ENCODE measurements around the gene GRIP1.

Gene GRIP1

DNA sequence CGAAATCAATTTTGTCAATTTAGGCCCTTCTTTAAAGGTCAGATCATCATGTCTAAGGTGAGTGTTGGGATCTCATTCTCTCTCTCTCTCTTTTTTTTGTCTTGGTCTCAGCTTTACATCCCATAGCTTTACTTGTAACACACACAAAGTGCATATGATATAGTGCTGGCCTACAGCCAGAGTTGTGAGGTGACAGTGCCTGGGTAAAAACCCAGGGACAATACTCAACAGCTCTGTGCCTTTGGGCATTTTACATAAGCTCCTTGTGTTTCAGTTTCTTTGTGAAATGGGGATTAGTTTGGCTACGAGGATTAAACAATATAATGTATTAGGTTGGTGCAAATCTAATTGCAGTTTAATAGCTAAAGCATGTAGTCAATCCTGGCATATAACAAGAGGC is 40.2 kb downstream of the GRIP1 start:
- no peak for DNase-seq

DNA sequence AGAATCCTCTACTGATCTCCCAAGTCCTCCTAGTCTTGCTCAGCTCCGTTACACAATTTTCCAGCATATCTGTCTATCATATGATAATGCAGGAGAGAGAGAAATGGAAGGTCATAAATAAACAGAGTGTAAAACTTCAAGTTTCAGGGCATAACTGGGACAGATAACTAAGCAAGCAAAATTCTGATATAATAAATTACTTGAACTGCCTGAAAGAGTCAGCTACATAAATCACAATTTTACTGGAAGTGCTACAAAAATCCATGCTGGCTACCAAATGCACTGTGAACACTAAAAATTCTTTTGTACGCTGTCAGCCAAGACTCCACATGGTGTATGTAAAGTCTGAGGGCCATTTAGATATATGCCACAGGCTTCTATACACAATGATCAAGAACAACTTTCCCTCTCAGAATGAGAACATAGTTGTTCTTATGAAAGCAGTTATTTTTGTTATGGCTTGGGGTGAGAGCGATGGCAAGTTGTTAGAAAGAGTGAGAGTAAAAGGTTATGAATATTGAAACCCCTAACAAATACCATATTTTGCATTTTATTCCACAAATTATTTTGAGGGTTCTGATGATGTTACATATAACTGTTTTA is 41.1 kb downstream of the GRIP1 start:
- no peak for DNase-seq

DNA sequence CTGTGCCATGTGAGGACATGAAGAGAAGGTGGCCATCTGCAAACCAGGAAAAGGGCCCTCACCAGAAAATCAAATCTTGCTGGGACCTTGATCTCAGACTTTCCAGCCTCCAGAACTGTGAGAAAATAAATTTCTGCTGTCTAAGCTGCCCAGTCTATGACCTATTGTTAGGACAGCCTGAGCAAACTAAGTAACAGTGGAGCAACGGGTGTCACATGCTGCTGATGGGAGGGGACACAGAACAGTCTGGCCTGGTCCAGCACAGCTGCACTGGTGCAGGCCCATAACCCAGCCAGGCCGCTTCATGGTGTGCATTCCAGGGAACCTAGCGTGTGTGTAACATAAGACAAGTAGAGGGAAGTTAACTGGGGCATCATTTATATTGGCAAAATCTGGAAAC is 42.1 kb downstream of the GRIP1 start:
- no peak for DNase-seq

DNA sequence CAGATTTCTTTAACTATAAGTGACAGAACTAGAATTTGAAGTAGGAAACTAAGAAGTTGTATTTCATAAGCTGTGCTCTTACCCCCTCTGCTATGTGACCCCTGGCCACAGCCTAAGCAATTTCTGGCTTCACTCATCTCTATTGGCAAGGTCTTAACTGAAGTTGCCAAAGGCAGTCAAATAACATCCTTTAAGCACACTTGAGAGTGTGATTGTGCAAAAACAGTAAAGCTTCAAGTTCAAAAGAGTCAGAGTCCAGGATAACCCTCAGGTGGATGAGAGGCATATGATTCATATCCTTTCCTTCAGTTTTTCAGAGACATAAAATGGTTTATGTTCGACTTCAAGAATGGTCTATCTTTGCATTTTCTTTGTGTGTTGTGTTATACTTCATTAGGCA is 45.2 kb downstream of the GRIP1 start:
- DNase-seq, result no peak

DNA sequence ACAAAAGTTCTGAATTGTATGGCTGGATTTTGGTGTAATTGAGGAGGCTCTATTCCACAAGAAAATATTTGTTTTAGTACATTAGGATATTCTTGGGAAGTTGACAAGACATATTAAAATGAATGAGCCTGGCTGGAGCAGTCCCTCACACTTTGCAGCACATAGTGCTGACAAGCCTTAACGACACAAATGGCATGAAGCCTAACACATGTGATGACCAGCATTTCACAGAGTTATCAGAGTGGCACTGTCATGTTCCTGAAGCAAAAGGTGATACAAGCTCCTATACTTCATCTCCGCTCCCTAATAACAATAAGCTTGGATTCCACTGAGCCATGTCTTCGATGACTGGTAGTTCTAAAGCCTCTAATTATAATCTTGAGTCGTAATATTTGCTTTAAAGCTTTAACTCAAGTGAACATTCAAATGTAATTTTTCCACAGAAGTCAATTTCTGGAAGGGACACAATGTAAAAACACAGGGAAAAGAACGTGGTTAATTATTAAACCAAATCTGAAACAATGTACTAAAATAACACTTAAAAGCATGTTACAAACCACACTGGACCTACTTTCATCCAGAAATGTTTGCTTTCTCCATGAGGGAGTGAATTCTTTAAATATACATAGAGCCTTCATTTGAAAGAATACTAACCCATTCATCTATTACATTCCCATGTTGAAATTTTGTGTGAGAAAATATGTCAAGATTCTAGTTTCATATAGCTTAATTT is 49.6 kb downstream of the GRIP1 start:
- DNase-seq, result no peak

DNA sequence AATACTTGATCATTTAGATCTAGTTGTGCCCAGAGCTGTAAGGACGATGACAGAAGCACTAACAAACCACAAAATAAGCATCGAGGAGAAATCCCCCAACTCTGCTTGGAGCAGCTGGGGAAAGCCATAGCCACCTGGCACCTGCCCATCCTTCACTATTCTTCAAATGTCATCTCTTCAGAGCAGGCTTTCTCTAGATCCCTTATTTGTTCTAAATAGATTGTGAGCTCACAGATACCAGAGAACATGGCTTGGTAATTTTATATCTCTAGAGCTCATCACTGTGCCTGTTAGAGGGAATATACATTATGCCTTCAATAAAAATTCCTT is 50.9 kb downstream of the GRIP1 start:
- DNase-seq, result no peak

DNA sequence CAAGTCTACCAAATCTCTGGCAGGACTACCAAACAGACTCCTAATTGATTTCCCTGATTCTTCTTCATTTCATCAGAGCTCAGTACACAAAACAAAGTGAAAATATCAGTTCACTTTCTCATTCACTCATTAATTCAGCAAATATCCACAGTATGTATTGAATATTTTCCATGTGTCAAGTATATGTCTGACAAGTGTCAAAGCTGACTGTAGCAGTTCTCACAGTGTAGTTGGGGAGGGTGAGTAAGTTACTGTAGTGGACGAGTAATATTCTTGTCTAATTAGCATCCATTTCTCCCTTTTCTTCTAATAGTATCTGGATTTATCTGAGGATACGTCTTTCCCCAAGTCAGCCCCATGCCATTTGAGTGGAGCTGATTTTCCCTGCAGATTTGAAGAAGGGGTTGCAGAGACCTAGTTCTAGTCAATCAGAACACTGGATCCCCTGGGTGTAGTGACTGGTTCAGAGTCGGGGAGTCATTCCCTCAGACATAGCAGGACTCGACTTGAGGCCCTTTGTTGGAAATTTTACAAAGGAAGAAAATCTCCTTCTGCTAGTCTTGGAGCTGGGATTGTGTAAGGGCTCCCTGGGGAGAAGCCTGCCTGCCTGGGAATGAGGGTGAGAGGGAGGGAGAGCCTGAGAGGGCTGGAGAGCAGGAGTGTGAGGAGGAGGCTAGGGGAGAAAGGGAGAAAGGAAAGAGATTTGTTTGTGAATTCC is 51.4 kb downstream of the GRIP1 start:
- DNase-seq, result no peak

DNA sequence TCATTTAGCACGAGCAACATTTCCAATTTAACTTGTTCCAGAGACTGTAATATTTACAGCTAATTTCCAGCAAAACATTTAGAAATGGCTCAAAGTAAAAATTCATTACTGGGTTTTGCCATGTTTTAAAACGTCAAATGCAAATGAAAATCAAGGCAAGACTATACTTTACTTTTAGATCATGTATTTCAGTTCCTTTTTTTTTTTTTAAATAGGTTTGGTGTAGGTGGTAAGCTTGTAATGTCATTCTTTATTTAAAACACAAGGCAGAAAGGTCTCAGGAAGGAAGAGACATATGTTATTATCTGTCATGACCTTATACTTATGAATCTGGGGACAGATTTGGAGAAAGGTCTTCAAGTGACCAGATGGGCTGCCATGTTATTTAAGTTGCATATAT is 54.1 kb downstream of the GRIP1 start:
- no peak for DNase-seq

DNA sequence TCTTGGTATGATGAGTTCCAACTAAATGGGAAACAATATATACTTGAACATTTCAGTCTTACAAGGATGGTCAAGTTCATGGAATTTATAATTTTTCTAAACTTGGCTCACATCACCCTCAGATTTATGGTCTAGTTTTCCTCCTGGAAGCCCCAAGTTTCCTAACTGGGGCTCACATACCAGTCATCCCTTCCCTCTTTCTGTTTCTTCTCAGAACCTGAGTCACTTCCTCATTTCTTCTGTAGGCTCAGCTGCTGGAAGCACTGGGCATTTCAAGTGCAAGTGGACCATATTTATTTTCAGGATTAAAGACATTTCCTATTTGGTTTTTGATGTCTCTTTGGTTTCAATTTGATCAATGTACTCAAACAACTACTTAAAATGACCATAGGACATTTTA is 55.4 kb downstream of the GRIP1 start:
- DNase-seq, result no peak

DNA sequence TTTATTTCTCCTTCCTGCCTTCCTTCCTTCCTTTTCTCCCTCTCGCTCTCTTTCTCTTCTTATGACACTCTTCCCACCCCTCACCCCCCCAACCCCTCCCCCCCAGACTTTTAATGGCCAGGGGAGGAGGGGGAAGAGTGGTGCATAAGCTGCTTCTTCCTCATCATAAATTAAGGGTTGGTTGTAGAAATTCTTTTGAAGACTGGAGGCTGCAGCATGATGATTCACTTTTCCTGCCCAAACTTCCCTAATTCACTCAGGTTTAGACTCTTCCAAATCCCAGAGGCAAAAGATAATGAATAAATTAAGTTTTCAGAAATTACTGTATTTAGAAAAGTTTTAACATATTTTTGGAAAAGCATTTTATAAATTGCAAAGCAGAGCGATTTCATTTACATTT is 58.2 kb downstream of the GRIP1 start:
- DNase-seq, result no peak

DNA sequence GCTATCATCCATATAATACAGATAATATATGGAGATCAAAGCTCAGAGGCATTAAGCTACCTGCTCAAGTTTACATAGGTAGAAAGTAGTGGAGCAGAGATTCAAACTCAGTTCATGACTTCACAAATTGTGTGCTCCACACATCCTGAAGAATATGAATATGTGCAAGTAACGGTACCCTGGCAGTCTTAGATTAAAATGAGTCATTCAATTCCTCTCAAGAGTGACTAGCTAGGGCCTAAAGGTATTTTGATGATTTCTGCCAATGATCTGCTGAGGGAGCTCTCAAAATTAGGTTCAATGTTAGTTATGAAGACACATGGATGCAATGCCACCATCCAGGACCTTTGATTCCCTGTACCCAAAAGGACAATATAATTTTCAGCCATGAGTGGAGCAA is 58.9 kb downstream of the GRIP1 start:
- DNase-seq, result no peak

DNA sequence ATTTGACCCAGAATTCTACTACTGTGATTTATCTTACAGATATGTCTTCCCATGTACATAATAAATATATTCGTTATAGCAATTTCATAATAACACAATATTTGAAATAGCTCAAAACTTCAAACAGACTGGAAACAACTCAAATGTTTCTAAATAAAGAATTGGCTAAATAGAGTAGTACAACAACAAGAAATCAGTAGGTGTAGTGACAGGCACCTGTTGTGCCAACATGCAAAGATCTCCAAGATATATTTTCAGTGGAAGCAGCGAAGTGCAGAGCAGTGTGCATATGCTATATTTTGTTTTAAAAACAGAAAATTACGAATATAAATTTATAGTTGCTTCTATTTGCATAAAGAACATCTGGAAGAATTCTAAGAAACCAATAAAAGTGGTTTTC is 60.9 kb downstream of the GRIP1 start:
- DNase-seq, result no peak

DNA sequence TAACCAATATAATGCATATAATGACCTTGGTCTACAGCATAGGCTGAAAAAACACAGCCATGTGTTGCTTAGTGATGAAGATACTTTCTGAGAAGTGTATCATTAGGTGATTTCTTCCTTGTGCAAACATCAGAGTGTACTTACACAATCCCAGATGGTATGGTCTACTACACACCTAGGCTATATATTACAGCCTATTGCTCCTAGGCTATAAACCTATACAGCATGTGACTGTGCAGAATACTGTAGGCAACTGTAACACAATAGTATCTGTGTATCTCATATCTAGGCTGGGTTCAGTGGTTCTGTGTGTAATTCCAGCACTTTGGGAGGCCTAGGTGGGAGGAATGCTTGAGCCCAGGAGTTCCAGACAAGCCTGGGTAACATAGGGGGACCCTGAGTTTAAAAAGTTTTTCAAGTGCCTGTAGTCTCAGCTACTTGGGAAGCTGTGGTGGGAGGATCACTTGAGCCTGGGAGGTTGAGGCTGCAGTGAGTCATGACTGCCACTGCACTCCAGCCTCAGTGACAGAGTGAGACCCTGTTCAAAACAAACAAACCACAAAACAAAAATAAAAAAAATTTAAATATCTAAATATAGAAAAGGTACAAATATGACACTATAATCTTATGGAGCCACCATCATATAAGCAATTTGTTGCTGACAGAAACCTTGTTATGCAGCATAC is 66.6 kb downstream of the GRIP1 start:
- no peak for DNase-seq

DNA sequence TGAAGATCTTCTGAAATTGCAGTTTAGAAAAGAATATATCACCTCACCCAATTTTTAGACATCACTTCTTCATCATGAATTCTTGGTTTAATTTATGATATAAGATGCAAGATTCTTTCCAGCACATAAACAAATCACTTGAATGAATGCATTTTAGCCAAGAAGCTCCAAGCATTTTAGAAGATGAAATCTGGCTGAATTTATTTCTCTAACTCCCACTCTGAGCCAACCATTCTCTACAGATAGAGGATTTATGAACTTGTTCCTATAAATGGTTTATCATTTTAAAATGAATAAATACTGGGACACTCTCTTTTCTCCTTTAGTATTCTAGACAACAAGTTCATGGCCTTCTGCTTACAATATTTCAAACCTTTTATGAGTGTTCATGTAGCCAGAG is 71.7 kb downstream of the GRIP1 start:
- no peak for DNase-seq

DNA sequence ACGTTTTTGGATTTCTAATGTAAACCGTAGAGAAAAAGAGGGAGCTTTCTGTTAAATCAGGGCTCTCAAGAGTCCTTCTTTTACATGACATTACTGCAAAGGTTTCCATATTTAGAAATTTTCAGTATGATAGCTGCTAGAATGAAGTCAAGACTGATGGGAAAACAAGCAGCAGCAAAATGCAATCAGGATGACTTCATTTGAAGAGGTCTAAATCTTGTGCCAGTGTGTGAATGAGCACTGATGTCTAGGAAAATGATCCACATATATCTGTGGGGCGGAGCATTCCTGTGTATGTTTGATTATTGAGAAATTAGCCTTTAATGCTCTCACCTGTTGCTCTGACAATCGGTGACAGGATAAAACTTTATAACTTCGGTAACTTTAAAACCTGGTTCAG is 73.6 kb downstream of the GRIP1 start:
- no peak for DNase-seq

DNA sequence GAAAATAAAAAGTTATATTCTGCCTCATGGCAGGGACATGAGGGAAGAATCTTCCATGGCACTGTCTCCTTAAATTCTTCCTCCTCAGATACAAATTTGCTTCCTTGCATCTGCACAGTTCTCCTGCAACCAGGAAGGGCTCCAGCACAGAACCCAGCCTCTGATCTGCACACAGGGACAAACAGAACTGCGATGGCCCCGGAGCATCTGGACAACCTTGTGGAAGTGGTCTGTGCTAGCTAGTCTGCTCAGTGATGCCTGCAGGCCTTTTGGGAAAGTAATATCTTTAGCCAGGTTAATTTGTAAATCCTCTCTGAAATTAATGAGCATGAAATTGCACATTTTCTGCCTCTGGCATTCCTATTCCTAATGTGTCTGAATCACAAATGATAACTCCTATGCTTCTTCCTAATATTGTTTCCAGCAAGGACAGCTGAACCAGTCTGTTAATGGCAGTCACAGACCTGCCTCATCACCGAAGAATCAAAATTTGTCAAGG is 74.8 kb downstream of the GRIP1 start:
- DNase-seq, result no peak

DNA sequence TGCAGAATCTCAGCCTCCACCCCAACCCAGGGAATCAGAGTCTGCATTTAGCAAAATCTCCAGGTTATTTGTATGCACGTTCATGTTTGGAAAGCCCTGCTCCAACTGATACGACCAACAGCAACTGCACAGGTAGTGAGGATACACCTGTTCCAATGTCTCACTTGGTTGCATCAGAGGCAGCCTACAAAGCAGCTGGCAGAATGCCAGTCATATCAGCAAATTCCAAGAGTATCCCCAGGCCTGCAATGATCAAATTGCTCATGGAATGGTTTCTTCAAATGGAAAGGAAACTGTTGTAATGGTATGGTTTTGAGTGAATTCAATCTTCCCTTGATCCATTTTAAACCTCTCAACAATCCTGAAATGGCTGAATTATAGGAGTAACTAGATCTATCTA is 75.4 kb downstream of the GRIP1 start:
- no peak for DNase-seq

DNA sequence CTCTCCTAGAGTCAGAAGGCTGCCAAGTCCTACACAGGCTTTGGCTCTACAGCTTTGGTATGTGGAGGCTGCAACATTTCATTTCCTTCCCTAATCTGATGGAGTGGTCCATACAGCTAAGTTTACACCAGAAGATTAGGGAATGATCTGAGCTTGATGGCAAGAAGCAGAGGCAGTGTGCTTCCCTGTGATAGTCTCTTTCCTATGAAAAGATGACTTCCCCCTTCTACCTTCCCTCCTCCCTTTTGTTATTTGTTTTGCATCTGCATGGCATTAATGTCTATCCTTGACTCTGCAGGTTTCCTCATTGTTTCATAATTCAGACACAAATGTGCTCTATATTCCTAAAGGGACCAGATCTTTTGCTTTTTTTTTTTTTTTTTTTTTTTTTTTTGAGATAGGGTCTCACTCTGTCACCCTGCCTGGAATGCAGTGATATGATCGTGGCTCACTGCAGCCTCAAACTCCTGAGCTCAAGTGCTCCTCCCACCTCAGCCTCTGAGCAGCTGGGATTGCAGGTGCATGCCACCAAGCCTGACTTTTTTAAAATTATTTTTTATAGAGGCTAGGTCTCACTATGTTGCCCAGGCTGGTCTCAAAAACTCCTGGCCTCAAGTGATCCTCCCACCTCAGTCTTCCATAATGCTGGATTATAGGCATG is 76.3 kb downstream of the GRIP1 start:
- DNase-seq, result no peak

DNA sequence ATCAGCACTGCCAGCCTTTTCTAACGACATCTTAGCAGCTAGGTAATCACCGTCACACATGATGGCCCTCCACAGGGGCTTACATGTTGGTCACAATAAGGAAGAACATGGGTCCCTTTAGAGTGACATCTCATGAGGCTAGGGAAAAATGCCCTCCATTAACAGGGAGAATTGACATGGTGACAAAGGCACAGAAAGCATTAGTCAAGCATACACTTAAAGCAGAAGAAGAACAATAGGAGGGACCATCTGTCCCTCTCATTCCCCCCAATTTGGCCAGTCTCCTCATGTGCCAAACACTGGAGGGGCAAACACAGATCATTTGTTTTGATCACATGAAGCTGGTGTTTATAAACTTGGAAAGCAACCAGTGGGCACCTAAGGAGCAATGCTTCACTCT is 78.0 kb downstream of the GRIP1 start:
- no peak for DNase-seq

DNA sequence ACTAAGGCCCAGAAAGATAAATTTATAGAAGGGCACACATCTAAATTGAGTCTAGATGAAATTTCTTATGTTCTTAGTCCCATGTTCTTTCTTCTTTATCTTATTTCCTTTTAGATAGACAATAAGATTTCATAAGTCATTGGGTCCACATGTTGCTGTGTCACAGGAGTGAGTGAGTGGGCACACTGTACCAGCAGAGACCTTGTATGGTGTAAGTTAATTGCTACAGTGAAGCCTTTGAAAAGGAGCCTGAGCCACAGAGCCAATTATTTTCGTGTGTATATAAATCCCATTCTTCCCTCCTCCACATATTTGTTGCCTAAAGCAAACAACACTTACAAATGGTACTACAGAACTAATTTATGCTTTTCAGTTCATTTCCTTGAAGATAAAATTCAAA is 79.1 kb downstream of the GRIP1 start:
- no peak for DNase-seq

DNA sequence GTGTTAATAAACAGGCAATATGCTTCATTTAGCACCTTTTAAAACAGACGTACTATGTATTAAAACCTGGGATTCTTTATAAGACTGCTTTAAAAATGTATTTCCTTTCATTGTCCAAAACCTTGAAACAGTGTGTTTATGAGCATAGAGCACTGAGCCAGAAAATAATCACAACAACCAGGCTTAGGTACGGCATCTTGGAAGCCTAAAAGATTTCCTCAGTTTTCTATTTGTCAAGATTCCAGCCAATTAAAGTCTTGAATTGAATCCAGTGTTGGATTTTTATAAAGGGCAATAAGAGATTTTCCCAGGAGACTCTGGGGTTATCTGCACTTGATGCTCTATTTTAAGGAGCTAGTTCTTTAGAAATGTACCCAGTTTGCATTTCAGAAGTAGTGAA is 80.3 kb downstream of the GRIP1 start:
- DNase-seq, result no peak

DNA sequence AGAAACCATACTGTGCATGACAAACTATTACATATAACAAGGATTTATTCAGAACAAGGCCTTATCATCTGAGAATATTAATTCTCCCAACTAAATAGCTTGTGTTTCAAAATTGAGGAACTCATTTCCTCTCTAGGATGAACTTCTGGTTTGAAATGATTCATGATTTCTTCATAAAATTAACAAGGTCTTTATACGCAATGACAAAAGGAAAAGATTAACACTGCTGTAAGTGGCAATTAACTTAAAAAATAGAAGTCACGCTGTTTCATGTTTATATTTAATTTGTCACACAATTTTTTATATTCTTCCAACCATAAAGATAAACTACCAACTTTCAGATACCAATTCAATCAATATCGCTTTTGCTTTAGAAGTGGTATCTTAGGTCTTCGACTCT is 80.8 kb downstream of the GRIP1 start:
- DNase-seq, result no peak

DNA sequence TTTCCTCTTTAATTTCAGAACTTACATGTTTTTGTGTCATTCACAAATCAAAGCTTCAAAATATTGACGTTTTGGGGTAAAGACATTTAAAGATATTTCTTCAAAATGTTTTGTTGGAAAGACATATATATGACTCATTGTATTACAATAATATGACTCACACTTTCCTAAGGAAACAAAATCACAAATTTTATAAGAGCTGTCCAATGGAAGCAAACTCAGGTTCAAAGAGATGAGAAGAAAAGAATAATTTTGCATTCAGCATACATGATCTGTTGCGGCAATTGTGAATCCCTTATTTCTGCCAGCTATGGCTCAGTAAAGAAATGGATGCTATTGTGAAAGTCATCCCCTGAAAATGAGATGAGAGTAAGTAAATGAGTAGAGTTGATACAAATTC is 82.7 kb downstream of the GRIP1 start:
- no peak for DNase-seq

Measured in stimulated activated CD4-positive, alpha-beta T cell treated with anti-CD3 and anti-CD28 coated beads, Interleukin-4, amount 100 ng/mL, for 4 hours (primary cell).